ENCODE results near the gene SELENOF.
"Not testable (repeated sequence)": the region's sequence is repeated elsewhere in the genome, so short reads cannot be mapped to it uniquely, and the experiment has no call there.

The SELENOF gene

DNA sequence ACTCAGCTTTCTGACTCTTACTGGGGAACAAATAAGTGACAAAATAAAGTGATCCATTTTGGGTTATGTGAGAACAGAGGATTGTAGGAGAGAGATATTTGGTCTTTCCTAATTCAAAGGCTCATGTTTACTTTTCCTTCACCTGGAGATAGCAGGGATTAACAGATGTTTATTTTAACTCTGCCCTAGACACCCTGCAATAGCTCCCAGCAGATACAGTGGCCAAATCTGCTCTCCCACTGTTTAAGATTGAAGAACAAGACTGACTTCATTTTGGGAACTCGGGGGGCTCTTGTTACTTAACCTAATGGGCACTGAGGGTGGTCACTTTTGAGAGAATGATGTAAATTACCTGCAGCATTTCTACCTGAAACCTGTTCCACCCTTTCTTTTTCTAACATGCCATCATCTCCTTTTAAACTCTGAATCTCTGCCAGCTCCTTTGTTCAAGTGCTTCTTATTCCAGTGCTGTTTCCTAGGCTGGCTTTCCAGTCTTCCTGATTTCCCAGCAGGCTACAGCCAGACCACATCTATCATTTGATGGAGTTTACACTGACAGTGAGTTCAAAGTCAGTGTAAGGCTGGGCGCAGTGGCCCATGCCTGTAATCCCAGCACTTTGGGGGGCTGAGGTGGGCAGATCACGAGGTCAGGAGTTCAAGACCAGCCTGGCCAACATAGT lies 90.0 kb downstream of the SELENOF start:
- no peak overlapping the region for H3K27ac ChIP-seq (ENCODE audit: low read length)

GRCh38 chr1:86823386-86823785 lies 90.5 kb downstream of the SELENOF start:
- Histone ChIP-seq H3K36me3 (replicated peaks; ENCODE audit: low read depth, low read length) (no peaks in the 10 kb centered on the region), H2AFZ (ENCODE audit: low read depth, low read length) (no peak overlapping the region), H4K20me1 (ENCODE audit: insufficient read depth, low read length) (no peaks in the 10 kb centered on the region), H3K27ac (ENCODE audit: low read length) (no peak overlapping the region), H3K9ac (ENCODE audit: low read length) (no peak overlapping the region), H3K79me2 (ENCODE audit: low read length) (no peaks in the 10 kb centered on the region), H3K27me3 (ENCODE audit: low read depth, low read length) (no peaks in the 10 kb centered on the region), H3K4me3 (ENCODE audit: low read length) (no peak overlapping the region), H3K4me2 (ENCODE audit: low read length) (no peak overlapping the region), H3K4me1 (ENCODE audit: low read length) (peaks cover 14% of the 10 kb centered on the region), H3K9me3 (ENCODE audit: insufficient read depth, low read length) (no peaks in the 10 kb centered on the region)
- TF ChIP-seq, protein P1, sequence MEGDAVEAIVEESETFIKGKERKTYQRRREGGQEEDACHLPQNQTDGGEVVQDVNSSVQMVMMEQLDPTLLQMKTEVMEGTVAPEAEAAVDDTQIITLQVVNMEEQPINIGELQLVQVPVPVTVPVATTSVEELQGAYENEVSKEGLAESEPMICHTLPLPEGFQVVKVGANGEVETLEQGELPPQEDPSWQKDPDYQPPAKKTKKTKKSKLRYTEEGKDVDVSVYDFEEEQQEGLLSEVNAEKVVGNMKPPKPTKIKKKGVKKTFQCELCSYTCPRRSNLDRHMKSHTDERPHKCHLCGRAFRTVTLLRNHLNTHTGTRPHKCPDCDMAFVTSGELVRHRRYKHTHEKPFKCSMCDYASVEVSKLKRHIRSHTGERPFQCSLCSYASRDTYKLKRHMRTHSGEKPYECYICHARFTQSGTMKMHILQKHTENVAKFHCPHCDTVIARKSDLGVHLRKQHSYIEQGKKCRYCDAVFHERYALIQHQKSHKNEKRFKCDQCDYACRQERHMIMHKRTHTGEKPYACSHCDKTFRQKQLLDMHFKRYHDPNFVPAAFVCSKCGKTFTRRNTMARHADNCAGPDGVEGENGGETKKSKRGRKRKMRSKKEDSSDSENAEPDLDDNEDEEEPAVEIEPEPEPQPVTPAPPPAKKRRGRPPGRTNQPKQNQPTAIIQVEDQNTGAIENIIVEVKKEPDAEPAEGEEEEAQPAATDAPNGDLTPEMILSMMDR (IDR thresholded peaks at IDR 0.05; ENCODE audit: low read depth, low read length) = no peak
- TF ChIP-seq EZH2phosphoT487 (IDR thresholded peaks at IDR 0.05; ENCODE audit: low read depth) = no peak

More for the DNA sequence above, 90.0 kb downstream of the SELENOF start:
- Histone ChIP-seq H3K4me1 (ENCODE audit: low read length) (peaks cover 14% of the 10 kb centered on the region), H4K20me1 (ENCODE audit: insufficient read depth, low read length) (no peaks in the 10 kb centered on the region), H3K9ac (ENCODE audit: low read length) (no peak overlapping the region), H3K79me2 (ENCODE audit: low read length) (no peaks in the 10 kb centered on the region), H3K9me3 (ENCODE audit: insufficient read depth, low read length) (no peaks in the 10 kb centered on the region), H3K27me3 (ENCODE audit: low read depth, low read length) (no peaks in the 10 kb centered on the region), H3K4me3 (ENCODE audit: low read length) (no peak overlapping the region), H3K36me3 (replicated peaks; ENCODE audit: low read depth, low read length) (no peaks in the 10 kb centered on the region), H2AFZ (ENCODE audit: low read depth, low read length) (no peak overlapping the region), H3K4me2 (ENCODE audit: low read length) (no peak overlapping the region)
- no peak for TF ChIP-seq EZH2phosphoT487 (IDR thresholded peaks at IDR 0.05; ENCODE audit: low read depth)
- TF ChIP-seq, protein P1 (IDR thresholded peaks at IDR 0.05; ENCODE audit: low read depth, low read length) = no peak

GRCh38 chr1:86822459-86822858 lies 91.5 kb downstream of the SELENOF start:
- Histone ChIP-seq H3K9ac (ENCODE audit: low read length) (0 out of 2 replicates have a peak overlapping the region, but pooled peaks have one; percentile 20), H3K36me3 (replicated peaks; ENCODE audit: low read depth, low read length) (no peaks in the 10 kb centered on the region), H3K4me3 (ENCODE audit: low read length) (peak overlapping the region; percentile 50), H3K9me3 (ENCODE audit: insufficient read depth, low read length) (no peaks in the 10 kb centered on the region), H2AFZ (ENCODE audit: low read depth, low read length) (peak overlapping the region; percentile 73; the same call in 1 of the 2 replicates), H3K4me1 (ENCODE audit: low read length) (peaks cover 14% of the 10 kb centered on the region), H3K27me3 (ENCODE audit: low read depth, low read length) (no peaks in the 10 kb centered on the region), H4K20me1 (ENCODE audit: insufficient read depth, low read length) (no peaks in the 10 kb centered on the region), H3K27ac (ENCODE audit: low read length) (no peak overlapping the region), H3K4me2 (ENCODE audit: low read length) (peak overlapping the region; percentile 76), H3K79me2 (ENCODE audit: low read length) (no peaks in the 10 kb centered on the region)
- no peak for TF ChIP-seq EZH2phosphoT487 (IDR thresholded peaks at IDR 0.05; ENCODE audit: low read depth)
- TF ChIP-seq, protein P1 (IDR thresholded peaks at IDR 0.05; ENCODE audit: low read depth, low read length) = no peak

- H3K27me3 ChIP-seq (ENCODE audit: low read depth, low read length) = no peaks in the 10 kb centered on the region
- no peak overlapping the region for H2AFZ ChIP-seq (ENCODE audit: low read depth, low read length)
- no peaks in the 10 kb centered on the region for H4K20me1 ChIP-seq (ENCODE audit: insufficient read depth, low read length)
- no peaks in the 10 kb centered on the region for H3K36me3 ChIP-seq (replicated peaks; ENCODE audit: low read depth, low read length)
- TF ChIP-seq, protein P1 (IDR thresholded peaks at IDR 0.05; ENCODE audit: low read depth, low read length) = no peak
- TF ChIP-seq EZH2phosphoT487 (IDR thresholded peaks at IDR 0.05; ENCODE audit: low read depth) = no peak
- no peaks in the 10 kb centered on the region for H3K79me2 ChIP-seq (ENCODE audit: low read length)
- no peak overlapping the region for H3K4me3 ChIP-seq (ENCODE audit: low read length)
- no peaks in the 10 kb centered on the region for H3K9me3 ChIP-seq (ENCODE audit: insufficient read depth, low read length)
- H3K27ac ChIP-seq (ENCODE audit: low read length) = no peak overlapping the region
- no peak overlapping the region for H3K9ac ChIP-seq (ENCODE audit: low read length)
- peaks cover 16% of the 10 kb centered on the region for H3K4me1 ChIP-seq (ENCODE audit: low read length)
- peak overlapping the region; percentile 76 for H3K4me2 ChIP-seq (ENCODE audit: low read length)
Observed at GRCh38 chr1:86821956-86822355, 92.0 kb downstream of the SELENOF start.

- not testable (repeated sequence) for H2AFZ ChIP-seq (ENCODE audit: low read depth, low read length); H3K9ac ChIP-seq (ENCODE audit: low read length); H3K79me2 ChIP-seq (ENCODE audit: low read length); H4K20me1 ChIP-seq (ENCODE audit: insufficient read depth, low read length); H3K4me2 ChIP-seq (ENCODE audit: low read length); H3K27ac ChIP-seq (ENCODE audit: low read length); H3K9me3 ChIP-seq (ENCODE audit: insufficient read depth, low read length); H3K36me3 ChIP-seq (replicated peaks; ENCODE audit: low read depth, low read length); H3K4me3 ChIP-seq (ENCODE audit: low read length); H3K27me3 ChIP-seq (ENCODE audit: low read depth, low read length)
- H3K4me1 ChIP-seq (ENCODE audit: low read length) = peaks cover 18% of the 10 kb centered on the region
Observed at GRCh38 chr1:86819970-86820369, 94.0 kb downstream of the SELENOF start.

GRCh38 chr1:86817246-86817826 lies 96.6 kb downstream of the SELENOF start:
- not testable (repeated sequence) for H4K20me1 ChIP-seq (ENCODE audit: insufficient read depth, low read length); H3K4me3 ChIP-seq (ENCODE audit: low read length); H3K9me3 ChIP-seq (ENCODE audit: insufficient read depth, low read length); H2AFZ ChIP-seq (ENCODE audit: low read depth, low read length); H3K79me2 ChIP-seq (ENCODE audit: low read length); H3K27ac ChIP-seq (ENCODE audit: low read length); H3K4me2 ChIP-seq (ENCODE audit: low read length); H3K9ac ChIP-seq (ENCODE audit: low read length); H3K27me3 ChIP-seq (ENCODE audit: low read depth, low read length); H3K36me3 ChIP-seq (replicated peaks; ENCODE audit: low read depth, low read length)
- peaks cover 12% of the 10 kb centered on the region for H3K4me1 ChIP-seq (ENCODE audit: low read length)
